ENCODE results near the gene TLE1. TPM values are rescaled to one million over a fixed set of nuclear protein-coding genes. Genes with fewer than 3 reads are reported as not detected.

TLE1 gene
- total RNA-seq, 4 donors from 2014 or later: 52.3 to 125 (median 76.8) TPM

DNA sequence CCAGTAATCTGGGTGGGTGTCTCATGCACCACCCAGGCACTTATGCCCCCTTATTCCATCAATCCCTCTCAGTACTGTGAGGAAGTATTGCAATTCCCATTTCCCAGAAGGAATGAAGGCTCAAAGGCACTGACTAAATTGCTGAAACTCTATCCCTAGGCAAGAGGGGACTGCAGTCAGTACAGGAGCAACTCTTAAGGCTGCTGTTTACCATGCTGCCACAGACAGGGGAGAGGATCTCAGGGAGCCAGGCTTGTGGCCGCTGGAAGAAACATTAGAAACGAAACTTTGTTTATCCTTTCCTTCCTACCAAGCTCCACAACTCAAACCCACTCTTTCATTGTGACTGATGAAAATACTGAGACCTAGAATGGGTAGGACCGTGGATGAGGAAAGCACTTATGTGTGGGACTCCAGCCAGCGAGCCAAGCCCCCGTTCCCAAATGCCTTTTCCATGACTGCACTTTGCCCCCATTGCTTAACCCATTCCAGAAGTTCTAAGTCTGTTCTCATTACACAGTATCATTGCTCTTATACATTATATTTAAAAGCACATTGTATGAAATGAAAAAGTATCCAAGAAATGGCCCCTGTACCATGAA, 54.3 kb downstream of the TLE1 start:
- no peak overlapping the region for H3K4me3 ChIP-seq
- 65% methylated on average over 5 of the region's 5 CpGs for WGBS
- DNase-seq (ENCODE audit: extremely low spot score): no peak
- no peaks in the 10 kb centered on the region for H3K9me3 ChIP-seq
- no peak for TF ChIP-seq POLR2AphosphoS5 (IDR thresholded peaks at IDR 0.05)
- TF ChIP-seq, protein P1, sequence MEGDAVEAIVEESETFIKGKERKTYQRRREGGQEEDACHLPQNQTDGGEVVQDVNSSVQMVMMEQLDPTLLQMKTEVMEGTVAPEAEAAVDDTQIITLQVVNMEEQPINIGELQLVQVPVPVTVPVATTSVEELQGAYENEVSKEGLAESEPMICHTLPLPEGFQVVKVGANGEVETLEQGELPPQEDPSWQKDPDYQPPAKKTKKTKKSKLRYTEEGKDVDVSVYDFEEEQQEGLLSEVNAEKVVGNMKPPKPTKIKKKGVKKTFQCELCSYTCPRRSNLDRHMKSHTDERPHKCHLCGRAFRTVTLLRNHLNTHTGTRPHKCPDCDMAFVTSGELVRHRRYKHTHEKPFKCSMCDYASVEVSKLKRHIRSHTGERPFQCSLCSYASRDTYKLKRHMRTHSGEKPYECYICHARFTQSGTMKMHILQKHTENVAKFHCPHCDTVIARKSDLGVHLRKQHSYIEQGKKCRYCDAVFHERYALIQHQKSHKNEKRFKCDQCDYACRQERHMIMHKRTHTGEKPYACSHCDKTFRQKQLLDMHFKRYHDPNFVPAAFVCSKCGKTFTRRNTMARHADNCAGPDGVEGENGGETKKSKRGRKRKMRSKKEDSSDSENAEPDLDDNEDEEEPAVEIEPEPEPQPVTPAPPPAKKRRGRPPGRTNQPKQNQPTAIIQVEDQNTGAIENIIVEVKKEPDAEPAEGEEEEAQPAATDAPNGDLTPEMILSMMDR (IDR thresholded peaks at IDR 0.05): no peak
- TF ChIP-seq POLR2A (IDR thresholded peaks at IDR 0.05; ENCODE audit: low read depth): no peak
- TF ChIP-seq EP300 (IDR thresholded peaks at IDR 0.05): no peak
- peaks cover 3 to 50% (median 33%) of the 10 kb centered on the region in 4 donors for H3K4me1 ChIP-seq
- H3K27ac ChIP-seq (replicated peaks in 1 of 4): no peak overlapping the region
- no peaks in the 10 kb centered on the region for H3K27me3 ChIP-seq
- intact Hi-C loops (cut with DNase I): loop anchor here (5.0 kb wide), 1 partner anchor 37 kb away; no protein-coding TSS in a partner anchor
- peaks cover 0 to 33% (median 10%) of the 10 kb centered on the region in 4 donors for H3K36me3 ChIP-seq

DNA sequence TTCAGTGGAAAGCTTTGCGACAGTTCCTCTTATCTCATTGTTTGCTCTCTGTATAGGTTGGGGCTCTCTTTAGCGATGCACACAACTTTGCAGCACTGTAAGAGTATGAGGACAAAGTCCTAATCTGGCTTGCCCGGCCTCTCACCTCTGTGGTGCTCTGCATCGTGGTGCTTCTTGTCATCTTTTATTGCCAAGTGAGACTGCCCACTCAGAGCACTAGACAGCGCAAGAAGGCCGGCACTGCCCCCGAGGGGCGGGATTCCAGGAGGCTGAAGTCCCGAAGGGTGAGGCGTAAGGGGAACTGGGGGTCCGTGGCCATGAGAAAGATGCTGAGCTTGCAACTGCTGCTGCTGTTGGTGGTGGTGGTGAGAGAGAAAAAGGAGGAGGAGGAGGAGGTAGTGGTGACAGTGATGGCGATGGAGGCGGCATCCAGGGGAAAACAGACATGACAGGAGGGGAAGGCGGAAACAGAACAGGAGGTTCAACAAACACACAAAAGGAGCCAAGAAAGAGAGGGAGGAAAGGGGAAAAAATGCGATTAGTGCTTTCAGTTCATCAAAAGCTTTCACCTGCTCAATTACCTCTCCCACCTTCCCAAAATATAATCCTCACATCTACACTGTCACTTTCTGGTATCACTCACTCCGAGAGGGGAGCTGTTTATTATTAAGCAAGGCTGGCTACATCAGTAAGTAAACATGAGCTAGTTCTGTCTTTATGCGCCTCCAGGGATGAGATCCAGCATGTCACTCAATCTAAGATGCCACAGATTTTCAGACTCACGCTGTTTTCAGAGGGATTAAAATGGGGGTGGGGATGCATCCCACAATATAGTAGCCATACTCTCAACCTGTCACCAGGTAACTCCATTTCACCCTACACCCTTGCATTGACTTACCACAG, 55.1 kb downstream of the TLE1 start:
- Histone ChIP-seq H3K4me1 (peaks cover 3 to 56% (median 38%) of the 10 kb centered on the region in 4 donors), H3K36me3 (peaks cover 0 to 33% (median 10%) of the 10 kb centered on the region in 4 donors), H3K9me3 (no peaks in the 10 kb centered on the region), H3K4me3 (no peak overlapping the region), H3K27me3 (no peaks in the 10 kb centered on the region), H3K27ac (replicated peaks in 1 of 4) (no peak overlapping the region)
- no peak for DNase-seq (ENCODE audit: extremely low spot score)
- no peak for TF ChIP-seq EP300 (IDR thresholded peaks at IDR 0.05)
- 92% methylated on average over 18 of the region's 18 CpGs for WGBS
- intact Hi-C loops (cut with DNase I): loop anchor here (5.0 kb wide), 1 partner anchor 38 kb away; no protein-coding TSS in a partner anchor

DNA sequence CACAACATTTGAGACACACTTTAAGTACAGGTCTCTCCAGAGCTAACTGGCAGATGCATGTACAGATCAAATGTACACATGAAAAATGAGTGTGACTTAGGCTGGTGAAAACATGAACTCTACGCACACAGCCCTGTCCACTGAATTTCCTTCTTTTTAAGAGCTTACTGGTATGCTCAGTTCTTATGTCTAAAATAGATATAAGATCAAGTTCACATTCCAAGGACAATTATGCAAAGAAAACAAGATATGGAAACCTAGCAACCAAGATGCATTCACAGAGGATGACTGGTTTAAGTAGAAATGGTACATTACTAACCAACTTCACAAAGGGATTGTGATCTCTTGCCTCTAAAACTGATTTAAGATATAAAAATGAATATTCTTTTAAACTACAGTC, 56.7 kb downstream of the TLE1 start:
- Histone ChIP-seq H3K9me3 (no peaks in the 10 kb centered on the region), H3K4me1 (peaks cover 3 to 51% (median 38%) of the 10 kb centered on the region in 4 donors), H3K36me3 (peaks cover 0 to 29% (median 10%) of the 10 kb centered on the region in 4 donors), H3K27me3 (no peaks in the 10 kb centered on the region), H3K27ac (replicated peaks in 1 of 4) (no peak overlapping the region), H3K4me3 (no peak overlapping the region)
- WGBS: 80% methylated on average over 1 of the region's 1 CpG
- no peak for DNase-seq (ENCODE audit: extremely low spot score)
- intact Hi-C loops (cut with DNase I): loop anchor here (5.0 kb wide), 1 partner anchor 40 kb away; no protein-coding TSS in a partner anchor
- TF ChIP-seq EP300 (IDR thresholded peaks at IDR 0.05) (no peak), POLR2AphosphoS5 (IDR thresholded peaks at IDR 0.05) (no peak), POLR2A (IDR thresholded peaks at IDR 0.05; ENCODE audit: low read depth) (no peak)
- TF ChIP-seq, protein P1 (IDR thresholded peaks at IDR 0.05): no peak

DNA sequence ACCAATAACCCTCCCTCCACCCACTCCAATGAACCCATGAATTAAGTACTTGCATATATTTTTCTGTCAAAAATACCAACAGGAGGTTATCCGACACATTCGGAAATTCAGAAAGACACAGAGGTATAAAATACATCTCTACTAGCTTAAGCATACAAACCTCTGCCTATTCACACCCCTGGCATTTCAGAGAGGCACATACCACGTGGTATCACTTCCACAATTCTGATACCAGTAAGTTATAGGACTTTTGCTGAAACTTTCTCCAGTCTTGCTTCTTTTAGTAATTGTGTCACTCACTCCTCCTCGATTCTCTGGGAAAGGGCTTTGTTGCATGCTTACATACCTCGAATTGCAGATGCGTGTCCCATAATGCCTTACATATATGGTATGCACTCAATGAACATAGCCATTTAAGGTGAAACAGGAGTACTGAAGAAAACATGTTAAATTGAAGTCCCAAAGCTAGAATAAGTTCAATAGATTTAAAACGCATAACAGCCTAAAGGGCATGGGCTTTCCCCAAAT, 58.1 kb downstream of the TLE1 start:
- 85% methylated on average over 7 of the region's 7 CpGs for WGBS
- DNase-seq (ENCODE audit: extremely low spot score): no peak
- H3K27me3 ChIP-seq: no peaks in the 10 kb centered on the region
- TF ChIP-seq, protein P1 (IDR thresholded peaks at IDR 0.05): no peak
- TF ChIP-seq EP300 (IDR thresholded peaks at IDR 0.05) (no peak), POLR2A (IDR thresholded peaks at IDR 0.05; ENCODE audit: low read depth) (no peak), POLR2AphosphoS5 (IDR thresholded peaks at IDR 0.05) (no peak)
- intact Hi-C loops (cut with DNase I): loop anchor here (5.0 kb wide), 1 partner anchor 41 kb away; no protein-coding TSS in a partner anchor
- no peak overlapping the region for H3K4me3 ChIP-seq
- H3K36me3 ChIP-seq: peaks cover 0 to 29% (median 10%) of the 10 kb centered on the region in 4 donors
- H3K27ac ChIP-seq (replicated peaks in 1 of 4): no peak overlapping the region
- no peaks in the 10 kb centered on the region for H3K9me3 ChIP-seq
- H3K4me1 ChIP-seq: peaks cover 3 to 53% (median 40%) of the 10 kb centered on the region in 4 donors

DNA sequence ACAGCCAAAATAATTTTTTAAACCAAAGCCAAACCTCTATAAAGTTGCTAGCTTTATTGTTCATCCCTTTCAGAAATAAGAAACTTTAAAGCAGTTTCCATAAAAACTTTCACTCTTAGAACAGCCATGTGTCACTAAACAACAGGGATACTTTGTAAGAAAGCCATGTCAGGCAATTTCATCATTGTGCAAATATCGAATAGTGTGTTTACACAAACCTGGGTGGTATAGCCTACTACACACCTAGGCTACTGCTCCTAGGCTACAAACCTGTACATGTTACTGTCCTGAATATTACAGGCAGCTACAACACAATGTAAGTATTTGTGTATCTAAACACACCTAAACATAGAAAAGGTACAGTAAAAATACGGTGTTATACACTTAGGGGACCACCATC, 59.9 kb downstream of the TLE1 start:
- Histone ChIP-seq H3K4me1 (peaks cover 0 to 47% (median 28%) of the 10 kb centered on the region in 4 donors), H3K36me3 (peaks cover 0 to 29% (median 10%) of the 10 kb centered on the region in 4 donors), H3K9me3 (no peaks in the 10 kb centered on the region), H3K27ac (replicated peaks in 1 of 4) (no peak overlapping the region), H3K27me3 (no peaks in the 10 kb centered on the region), H3K4me3 (no peak overlapping the region)
- intact Hi-C loops (cut with DNase I): no loop called here
- TF ChIP-seq POLR2A (IDR thresholded peaks at IDR 0.05; ENCODE audit: low read depth) (no peak), EP300 (IDR thresholded peaks at IDR 0.05) (no peak), POLR2AphosphoS5 (IDR thresholded peaks at IDR 0.05) (no peak)
- no peak for DNase-seq (ENCODE audit: extremely low spot score)
- 92% methylated on average over 2 of the region's 2 CpGs for WGBS
